Measurements from ENCODE around the gene SNAP23.
"Not testable (repeated sequence)": the region's sequence is repeated elsewhere in the genome, so short reads cannot be mapped to it uniquely, and the experiment has no call there.

Gene SNAP23

DNA sequence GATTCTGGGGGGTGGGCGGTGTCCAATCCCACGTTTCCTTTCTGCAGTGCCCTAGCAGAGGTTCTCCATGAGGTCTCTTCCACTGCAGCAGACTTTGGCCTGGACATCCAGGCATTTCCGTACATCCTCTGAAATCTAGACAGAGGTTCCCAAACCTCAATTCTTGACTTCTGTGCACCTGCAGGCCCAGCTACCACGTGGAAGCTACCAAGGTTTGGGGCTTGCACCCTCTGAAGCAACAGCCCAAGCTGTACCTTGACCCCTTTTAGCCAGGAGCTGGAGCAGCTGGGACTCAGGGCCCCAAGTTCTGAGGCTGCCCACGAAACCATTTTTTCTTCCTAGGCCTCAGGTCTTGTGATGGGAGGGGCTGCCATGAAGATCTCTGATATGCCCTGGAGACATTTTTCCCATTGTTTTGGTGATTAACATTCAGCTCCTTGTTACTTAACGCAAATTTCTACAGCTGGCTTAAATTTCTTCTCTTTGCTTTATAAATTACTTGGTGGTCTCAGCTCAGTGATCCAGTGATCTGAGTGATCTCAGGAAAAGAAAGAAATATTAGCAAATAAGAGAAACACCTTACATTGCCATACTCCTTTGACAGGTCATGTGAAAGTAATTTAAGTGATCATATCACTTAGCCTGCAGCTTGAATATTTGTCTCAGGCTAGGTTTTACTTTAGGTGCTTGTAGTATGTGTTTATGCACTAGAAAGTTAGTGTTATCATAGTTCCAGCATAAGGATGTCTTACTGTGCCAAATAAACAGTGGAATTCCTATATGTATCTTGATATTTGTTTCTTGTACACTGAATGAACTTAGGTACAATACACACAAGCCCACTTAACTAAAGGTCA, 3.0 kb downstream of the SNAP23 start:
- no peak for DNase-seq (ENCODE audit: low spot score)

DNA sequence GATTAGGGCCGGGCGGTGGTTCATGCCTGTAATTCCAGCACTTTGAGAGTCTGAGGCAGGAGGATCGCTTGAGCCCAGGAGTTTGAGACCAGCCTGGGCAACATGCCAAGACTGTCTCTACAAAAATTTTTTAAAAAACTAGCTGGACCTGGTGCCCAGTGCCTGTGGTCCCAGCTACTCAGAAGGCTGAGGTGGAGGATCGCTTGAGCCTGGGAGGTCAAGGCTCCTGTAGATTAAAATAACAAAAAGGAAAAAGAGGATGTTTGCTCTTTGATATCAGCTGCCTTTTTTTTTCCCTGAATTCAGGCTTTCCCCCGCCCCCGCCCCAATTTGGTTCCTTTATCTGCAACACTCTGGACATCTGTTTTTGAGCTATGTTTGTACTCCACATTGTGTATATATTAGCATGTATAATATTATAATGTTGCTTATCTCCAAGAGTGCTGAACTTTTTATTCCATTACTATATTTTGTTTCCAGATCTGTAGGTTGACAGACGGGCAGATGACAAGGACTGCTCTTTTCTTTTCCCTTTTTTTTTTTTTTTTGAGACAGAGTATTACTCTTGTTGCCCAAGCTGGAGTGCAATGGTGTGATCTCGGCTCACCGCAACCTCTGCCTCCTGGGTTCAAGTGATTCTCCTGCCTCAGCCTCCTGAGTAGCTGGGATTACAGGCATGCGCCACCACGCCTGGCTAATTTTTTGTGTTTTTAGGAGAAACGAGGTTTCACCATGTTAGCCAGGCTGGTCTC, 4.6 kb downstream of the SNAP23 start:
- no peak for DNase-seq (ENCODE audit: low spot score)

DNA sequence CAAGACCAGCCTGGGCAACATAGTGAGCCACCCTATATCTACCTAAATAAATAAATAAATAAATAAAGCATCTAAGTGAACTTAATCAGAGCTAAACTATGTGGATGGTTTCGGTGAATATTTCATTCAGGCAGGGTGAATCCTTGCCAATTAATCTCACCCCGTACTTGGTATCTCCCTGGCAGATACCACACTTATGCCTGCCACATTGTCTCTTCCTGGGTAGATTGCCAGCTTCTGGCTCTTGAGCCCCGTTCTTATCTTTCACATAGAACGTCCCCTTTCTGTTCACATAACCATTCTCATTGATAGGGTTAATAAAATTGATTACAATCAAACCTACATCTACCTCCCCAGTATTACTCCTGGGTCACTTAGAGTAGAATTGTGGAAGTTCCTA, 7.0 kb downstream of the SNAP23 start:
- DNase-seq (ENCODE audit: low spot score): no peak

DNA sequence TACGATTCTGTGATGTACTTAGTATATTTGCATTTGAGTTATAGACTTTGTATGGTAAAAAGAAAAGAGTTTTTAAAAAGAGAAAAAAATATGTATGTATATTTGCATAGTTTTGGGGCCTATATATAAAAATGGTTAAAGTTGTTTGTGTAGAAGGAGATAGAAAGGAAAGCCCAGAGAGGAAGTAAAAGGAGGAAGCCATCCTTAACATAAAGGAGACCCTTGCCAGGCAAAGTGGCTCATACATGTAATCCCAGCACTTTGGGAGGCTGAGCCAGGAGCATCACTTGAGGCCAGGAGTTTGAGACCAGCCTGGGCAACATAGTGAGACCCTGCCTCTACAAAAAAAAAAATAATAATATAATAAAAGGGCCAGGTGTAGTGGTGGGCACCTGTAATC, 8.4 kb downstream of the SNAP23 start:
- no peak for DNase-seq (ENCODE audit: low spot score)

DNA sequence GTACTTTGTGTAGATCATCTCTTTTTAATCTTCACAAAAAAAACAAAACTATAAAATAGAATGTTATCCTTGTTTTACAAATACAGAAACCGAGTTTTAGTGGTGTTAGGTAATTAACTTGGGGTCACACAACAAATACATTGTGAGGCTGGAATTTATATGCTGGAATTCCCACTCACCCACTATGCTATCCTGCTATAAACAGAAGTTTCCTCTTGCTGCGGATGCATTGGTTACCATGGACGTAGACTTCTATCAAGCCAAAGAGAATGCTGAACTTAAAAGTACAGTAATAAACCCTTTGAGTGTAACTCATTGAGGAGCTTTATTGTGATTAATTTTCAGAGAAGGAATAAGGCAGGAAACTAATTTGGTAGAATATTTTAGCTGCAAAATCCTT, 9.2 kb downstream of the SNAP23 start:
- DNase-seq (ENCODE audit: low spot score): peak; percentile 23

DNA sequence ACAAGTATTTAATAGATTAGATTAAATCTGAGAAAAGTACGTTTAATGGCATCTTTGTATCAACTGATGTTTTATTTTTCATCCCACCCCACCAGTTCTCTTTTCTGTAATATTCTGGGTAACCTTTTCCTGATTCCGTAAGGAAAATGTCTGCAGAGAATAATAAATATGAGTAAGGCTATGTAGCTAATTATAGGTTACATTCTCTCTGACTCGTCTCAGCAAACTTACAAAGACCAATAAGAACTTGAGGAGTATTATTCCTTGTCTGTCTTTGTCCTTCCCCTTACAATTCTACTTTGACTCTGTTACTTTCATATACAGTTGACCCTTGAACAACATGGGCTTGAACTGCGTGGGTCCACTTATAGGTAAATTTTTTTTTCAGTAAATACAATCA, 12.1 kb downstream of the SNAP23 start:
- DNase-seq (ENCODE audit: low spot score): peak; percentile 28

DNA sequence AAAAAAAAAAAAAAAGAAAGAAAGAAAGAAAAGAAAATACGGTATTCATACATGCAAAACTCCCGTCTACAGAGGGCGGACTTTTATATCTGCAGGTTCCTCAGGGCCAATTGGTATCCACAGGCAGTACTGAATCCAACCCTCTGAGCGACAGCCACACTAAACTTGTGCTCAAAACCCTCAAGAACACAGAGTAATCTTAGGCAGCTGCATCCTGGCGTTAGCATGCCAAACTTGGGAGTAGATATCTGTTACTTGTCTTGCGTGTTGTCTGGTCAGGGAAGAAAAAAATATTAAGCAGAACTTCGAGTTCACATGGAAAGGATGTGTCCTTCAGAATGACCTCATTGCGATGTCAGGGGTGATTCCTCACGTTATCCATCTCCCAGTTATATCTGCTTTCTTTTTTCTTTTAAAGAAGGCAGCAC, 12.8 kb downstream of the SNAP23 start:
- no peak for DNase-seq (ENCODE audit: low spot score)

DNA sequence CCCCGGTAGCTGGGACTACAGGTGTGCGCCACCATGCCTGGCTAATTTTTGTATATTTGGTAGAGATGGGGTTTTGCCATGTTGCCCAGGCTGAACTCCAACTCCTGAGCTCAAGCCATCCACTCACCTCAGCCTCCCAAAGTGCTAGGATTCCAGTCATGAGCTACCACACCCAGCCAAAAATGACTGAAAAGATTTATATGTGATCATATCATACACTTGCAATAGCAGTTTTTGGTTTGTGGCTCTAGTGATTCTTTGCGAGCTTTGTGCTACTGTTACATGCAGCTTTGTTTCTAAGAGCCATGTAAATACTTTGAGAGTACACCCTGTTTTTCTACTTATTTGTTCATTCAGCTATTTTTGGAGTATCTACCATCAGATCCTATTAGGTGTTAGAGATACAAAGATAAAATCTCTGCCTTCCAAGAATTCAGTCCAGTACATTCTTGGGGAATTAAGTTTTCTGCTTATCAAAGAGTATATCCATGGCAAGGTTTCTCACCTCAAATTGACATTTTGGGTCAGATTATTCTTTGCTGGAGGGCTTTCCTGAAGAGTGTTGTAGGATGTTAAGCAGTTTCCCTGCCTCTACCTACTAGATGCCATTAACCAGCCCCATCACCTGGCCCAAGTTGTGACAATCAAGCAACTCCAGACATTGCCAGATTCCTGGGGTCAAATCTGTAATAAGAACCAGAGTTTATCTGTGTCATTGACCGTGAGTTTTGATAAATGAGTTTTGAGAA, 15.0 kb downstream of the SNAP23 start:
- DNase-seq (ENCODE audit: low spot score): no peak

DNA sequence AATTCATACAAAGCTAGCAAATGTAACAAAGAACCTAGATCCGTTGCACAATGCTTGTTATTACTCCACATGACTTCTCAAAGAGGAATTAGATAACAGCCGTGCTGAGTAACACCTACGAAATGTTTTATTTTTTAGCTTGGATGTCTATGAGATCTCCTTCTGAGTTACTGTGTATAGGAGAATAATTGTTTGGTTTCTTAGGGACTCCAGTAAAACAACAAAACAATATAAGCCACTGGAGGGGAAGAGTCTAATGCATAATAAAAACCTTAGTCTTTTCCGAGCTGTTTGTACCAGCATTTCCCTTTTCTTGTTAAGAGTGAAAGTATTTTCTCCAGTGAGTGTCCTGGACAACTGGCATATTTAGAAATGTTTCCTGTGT, 15.6 kb downstream of the SNAP23 start:
- peak; percentile 14 for DNase-seq (ENCODE audit: low spot score)

DNA sequence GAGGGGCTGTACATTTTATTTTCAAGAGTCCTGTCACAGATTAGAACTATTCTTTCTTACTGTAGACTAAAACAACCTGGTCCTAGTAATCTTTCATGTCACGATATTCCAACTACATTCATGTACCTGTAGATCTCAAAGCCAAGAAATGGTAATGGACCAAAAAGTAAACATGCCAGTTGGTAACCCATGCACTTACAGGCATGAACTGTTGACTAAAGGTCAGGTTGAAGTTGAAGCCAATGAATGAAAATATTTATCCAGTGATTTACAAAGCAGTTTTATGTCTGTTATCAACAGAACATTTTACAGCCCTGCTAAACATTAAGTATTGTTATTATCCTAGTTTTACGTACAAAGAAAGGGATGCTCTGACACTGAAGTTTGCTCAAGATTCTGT, 27.9 kb downstream of the SNAP23 start:
- no peak for DNase-seq (ENCODE audit: low spot score)

DNA sequence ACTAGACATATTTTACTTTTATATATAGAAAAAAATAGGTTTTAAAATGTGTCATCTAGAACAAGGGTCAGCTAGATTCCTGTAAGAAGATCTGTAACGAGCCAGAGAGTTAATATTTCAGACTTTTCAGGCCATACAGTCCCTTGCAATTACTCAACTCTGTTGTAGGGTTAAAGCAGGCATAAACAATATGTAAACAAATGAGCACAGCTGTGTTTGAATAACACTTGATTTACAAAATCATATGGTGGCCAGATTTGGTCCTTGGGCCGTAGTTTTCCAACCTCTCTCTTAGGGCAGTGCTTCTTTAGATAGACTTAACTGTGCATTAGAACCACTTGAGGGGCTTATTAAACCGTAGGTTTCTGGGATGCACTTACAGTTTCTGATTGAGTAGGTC, 33.5 kb downstream of the SNAP23 start:
- DNase-seq (ENCODE audit: low spot score): no peak

DNA sequence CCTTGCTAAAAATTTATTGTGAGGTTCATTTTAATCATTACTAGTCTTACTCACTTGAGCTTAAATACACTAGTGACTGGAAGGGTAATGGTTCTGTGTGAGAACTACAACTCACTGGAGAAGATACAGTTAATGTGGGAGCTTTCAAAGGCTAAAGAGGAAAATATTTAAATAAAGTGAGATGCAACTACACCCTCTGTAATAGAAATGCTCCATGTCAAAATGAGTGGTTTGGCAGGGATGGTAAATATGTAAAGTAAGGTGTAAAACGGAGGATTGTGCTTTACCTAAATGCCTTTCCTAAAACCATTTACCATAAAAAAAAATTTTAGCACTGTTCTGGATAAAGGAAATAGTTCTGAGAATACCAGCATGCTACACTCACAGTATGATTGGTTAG, 37.8 kb downstream of the SNAP23 start:
- no peak for DNase-seq (ENCODE audit: low spot score)

DNA sequence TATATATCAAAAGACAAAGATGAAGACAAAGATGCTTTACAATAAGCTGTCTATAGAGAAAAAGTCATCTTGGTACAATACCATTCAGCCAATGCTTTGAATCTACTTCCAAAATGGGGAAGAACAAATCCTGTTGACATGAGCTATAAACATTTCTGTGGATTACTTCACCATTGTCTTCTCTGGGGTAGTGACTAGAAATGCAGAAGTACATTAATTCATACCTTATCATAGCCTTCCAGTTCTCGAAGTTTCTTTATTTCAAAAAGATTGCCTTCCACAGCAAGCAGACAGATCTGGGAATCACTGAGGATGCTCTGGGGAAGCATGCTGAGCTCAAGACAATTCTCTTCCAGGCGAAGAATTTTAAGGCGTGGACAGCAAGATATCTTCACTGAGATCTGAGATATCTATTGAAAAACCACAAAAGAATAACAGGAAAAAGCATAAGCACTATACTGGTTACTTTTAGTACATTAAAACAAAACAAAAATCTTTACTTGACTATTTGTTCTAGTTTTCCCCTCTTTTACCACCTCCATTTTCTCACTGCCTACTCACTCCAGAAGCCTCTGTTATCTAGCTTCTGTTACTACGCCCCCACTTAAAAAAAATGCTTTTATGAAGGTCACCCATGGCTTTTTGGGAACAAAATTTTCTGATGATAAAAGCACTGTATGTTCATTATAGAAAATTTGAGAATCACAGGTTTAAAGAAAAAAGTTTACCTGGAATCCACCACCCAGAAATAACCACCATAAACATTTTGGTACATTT, 49.6 kb downstream of the SNAP23 start:
- no peak for DNase-seq (ENCODE audit: low spot score)

DNA sequence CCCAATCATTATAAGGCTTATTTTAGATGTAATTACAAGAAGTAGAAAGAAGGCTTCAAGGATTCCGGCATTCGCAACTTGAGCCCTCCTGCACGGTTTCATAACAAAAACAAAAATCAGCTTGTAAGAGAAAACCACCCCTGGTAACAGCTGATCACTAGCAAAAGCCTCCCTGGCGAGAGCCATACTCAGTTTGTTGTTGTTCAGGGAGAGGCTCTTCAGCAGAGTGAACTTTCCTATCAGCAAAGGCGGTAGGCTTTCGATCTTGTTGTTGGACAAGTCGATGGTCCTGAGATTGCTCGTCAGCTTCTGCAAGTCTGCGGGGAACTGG, 52.4 kb downstream of the SNAP23 start:
- DNase-seq (ENCODE audit: low spot score): no peak

DNA sequence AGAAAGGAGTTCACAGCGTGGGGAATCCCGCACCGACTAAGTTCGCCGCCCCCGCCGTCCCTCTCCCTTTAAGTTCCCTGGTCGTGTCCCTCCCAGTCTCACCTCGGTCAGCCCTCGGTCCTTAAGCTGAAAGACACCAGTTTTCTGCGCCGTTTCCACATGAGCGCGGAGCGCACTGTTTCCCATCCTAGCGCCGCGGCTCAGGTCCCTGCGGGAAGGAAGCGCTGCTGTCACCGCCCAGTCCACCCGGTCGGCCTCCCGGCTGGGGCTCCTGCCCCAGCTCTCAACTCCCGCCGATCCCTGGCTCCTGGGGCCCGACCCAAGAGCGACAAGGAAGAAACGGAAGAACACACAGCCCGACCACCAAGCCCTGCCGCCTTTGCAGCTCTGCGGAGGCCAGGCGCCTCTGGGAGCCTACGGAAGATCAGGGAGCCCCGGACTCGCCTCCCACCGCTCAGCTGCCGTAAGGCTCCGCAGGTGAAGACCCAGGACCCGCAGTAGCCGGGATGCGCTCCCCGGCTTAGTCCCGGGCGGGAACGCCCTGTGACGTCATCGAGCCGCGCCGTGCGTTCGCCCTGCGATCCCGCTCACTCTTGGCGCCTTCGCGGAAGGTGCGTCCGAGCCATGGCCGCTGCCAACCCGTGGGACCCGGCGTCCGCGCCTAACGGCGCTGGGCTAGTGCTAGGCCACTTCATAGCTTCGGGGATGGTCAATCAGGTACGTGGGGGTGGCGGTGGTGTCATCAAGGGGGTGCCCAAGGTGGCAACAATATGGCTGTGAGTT, 53.0 kb downstream of the SNAP23 start, which contains the start of the genes HAUS2 and LRRC57:
HAUS2 (plus strand) TSS at position 590 of the 783 bp plus-strand sequence; CDS start at position 625, 35 bp downstream.
LRRC57 (minus strand) TSS at position 545 of the 783 bp plus-strand sequence; CDS start at position 186, 359 bp downstream.
- DNase-seq (ENCODE audit: low spot score): peak; percentile 88

DNA sequence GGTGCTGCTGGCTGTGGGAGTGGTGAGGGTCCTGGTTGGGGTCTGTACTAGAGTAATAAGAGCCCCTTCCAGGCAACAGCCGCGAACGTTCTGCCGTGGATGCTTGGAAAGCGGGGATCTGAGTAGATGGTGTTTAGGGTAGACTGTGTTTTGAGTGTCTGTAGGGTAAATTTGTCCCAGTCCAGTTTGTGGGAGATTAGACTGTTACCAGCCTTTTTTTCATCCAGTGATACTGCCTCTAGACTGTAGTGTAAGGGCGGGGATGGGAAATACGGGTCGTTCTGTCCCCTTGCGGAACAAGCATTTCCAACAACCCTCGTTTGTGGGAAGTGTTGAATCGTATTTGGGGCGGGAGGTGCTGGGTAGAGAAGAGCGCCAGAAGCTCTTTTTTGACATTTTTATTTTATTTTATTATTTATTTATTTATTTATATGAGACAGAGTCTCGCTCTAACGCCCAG, 53.6 kb downstream of the SNAP23 start:
- no peak for DNase-seq (ENCODE audit: low spot score)

DNA sequence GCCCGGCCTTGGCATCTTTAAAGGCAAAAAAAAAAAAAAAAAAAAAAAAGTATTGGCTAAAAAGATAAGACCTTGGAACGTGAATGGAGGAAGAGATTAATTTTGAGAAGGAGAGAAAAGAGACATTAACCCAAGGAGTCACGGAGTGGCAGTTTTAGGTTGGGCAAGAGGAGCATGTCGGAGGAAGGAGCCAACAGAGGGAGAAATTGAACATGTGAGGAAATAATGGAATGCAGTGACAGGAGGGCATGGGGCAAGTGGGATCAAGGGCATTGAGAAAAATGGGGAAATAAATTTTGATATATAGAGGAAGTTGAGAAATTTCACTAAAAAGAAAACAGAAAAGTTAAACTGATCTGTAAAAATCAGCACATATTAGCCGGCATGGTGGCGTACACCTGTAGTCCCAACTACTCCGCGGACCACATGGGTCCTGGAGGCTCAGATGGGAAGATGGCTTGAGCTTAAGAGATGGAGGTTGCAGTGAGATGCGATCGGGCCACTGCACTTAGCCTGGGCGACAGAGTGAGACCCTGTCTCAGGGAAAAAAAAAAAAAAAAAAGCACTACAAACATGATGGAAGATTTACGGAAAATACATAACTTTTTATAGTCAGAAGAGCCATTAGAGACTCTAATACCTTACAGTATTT, 54.4 kb downstream of the SNAP23 start:
- no peak for DNase-seq (ENCODE audit: low spot score)

DNA sequence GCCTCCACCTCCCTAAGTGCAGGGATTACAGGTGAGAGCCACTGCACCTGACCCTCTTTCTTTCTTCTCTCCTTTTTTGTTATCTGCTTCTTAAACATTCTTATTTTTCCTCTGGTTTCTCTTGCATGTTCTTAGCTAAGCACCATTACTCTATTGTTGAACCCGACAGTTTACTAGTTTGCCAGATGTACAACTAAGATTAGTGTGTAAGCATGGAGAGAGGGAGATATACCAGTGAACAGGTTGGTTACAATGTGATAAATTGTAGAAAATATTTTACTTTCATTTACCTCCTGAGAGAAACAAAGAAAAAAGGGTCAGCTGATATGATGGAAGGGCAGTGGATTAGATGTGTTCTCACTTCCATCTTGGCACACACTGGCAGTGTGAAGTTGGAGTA, 58.1 kb downstream of the SNAP23 start:
- DNase-seq (ENCODE audit: low spot score): no peak

DNA sequence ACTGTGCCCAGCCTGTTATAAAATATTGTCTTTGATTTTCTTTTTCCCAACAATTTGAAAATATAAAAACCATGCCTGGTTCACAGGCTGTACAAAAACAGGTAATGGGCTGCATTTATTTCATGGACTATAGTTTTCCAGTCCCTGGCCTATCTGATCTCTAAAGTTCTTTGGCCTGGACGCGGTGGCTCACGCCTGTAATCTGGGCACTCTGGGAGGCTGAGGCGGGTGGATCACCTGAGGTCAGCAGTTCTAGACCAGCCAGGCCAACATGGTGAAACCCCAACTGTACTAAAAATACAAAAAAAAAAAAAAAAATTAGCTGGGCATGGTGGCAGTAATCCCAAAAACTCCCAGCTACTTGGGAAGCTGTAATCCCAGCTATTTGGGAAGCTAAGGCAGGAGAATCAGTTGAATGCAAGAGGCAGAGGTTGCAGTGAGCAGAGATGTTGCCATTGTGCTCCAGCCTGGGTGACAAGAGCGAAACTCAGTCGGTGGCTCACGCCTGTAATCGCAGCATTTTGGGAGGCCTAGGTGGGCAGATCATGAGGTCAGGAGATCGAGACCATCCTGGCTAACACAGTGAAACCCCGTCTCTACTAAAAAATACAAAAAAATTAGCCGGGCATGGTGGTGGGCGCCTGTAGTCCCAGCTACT, 61.2 kb downstream of the SNAP23 start:
- DNase-seq (ENCODE audit: low spot score): not testable (repeated sequence)

DNA sequence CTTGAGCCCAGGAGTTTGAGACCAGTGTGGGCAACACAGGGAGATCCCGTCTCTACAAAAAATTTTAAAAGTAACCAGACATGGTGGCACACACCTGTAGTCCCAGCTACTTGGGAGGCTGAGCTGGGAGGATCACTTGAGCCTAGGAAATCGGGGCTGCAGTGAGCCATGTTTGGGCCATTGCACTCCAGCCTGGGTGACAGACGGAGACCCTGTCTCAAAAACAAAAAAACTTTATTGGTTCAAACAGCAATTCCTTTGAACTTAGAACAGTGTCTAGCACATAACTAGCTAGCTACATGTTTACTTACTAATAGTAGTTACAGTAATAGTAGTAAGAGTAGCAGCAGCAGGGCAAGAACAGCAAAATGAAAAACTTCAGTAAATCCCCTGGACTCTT, 63.3 kb downstream of the SNAP23 start:
- DNase-seq (ENCODE audit: low spot score): no peak

Data from kidney tubule cell (primary cell).